ENCODE data around the gene STN1.

- TF ChIP-seq FOXM1 (IDR thresholded peaks at IDR 0.05; ENCODE audit: borderline replicate concordance, low read depth) (no peak), EP300 (IDR thresholded peaks at IDR 0.05; ENCODE audit: borderline replicate concordance) (no peak), TAF1 (IDR thresholded peaks at IDR 0.05; ENCODE audit: low read depth) (no peak)
Measured at GRCh38 chr10:103871006-103871405, 47.0 kb downstream of the STN1 start.
